Posterior vena cava (tissue), 2 donors: ENCODE data around the gene PLEKHH3. TPM values are rescaled to one million over a fixed set of nuclear protein-coding genes. Genes with fewer than 3 reads are reported as not detected.

Experiments used
- DNase-seq: peaks from one replicate; pipeline ENCODE4 v3.0.0-alpha.2; 2020; ENCODE audit warnings: low spot score
- intact Hi-C, 2 donors: fragments of 100-400 bp; cut with DNase I; formaldehyde crosslinking; loops; one replicate each; pipeline versions ENCODE4 v1.14.1 to v1.14.2; 2022 to 2023
- total RNA-seq, 2 donors: library from RNA; stranded (reverse); fragmentation: NEBNext Ultra II Directional; extraction: Animal tissue kit (Norgen Biotek cat#: 25700); gene quantifications; one replicate each; pipeline ENCODE4 v1.2.1, GENCODE V29; 2021
- donor health status: DM: yes; HTN: yes; CAD: no.
- donor health status: DM: yes; HTN: yes; CAD: no.

The PLEKHH3 gene
- total RNA-seq, 2 donors from 2014 or later, result 22.2 to 24.8 TPM

DNA sequence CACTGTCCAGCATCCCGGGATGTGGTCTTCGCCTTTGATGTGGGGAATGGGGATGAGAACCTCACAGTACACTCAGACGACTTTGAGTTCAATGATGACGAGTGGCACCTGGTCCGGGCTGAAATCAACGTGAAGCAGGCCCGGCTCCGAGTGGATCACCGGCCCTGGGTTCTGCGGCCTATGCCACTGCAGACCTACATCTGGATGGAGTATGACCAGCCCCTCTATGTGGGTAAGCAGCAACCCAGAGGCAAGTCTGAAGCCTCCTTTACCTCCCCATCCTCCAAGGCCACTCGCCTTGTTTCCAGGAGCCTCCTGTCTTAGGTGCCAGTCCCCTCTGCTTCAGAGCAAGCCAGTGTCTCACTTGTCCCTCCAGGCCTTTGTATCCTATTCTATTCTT lies 15.7 kb upstream of the PLEKHH3 start:
- DNase-seq, result no peak
- intact Hi-C loops, result no loop called here

DNA sequence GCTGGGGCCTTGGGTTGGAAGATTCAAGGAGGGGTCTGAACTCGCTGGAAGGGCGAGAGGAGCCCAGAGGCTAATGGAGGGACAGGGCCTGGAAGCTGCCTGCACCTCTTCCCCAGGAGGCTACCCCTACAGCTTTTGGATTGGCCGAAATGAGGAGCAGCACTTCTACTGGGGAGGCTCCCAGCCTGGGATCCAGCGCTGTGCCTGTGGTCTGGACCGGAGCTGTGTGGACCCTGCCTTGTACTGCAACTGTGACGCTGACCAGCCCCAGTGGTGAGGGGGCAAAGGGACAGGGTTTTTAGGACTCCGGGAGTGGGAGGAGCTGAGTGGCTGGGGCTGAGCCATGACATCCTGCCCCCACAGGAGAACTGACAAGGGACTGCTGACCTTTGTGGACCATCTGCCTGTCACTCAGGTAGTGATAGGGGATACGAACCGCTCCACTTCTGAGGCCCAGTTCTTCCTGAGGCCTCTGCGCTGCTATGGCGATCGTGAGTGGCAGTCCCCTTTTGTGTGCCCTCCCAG lies 14.3 kb upstream of the PLEKHH3 start:
- no peak for DNase-seq
- intact Hi-C loops, result no loop called here

DNA sequence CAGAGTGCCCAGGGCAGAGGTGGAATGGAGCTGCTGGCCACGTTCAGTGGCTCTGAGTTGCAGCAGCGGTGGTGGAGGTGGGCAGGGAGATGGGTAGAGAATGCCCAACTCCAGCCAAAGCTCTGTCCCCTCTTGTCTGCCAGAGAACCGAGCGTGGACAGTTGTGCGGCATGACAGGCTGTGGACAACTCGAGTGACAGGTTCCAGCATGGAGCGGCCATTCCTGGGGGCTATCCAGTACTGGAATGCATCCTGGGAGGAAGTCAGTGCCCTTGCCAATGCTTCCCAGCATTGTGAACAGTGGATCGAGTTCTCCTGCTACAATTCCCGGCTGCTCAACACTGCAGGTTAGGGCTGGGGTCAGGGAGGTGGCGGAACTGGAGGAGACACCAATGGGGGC lies 13.8 kb upstream of the PLEKHH3 start:
- no peak for DNase-seq
- intact Hi-C loops, result no loop called here

DNA sequence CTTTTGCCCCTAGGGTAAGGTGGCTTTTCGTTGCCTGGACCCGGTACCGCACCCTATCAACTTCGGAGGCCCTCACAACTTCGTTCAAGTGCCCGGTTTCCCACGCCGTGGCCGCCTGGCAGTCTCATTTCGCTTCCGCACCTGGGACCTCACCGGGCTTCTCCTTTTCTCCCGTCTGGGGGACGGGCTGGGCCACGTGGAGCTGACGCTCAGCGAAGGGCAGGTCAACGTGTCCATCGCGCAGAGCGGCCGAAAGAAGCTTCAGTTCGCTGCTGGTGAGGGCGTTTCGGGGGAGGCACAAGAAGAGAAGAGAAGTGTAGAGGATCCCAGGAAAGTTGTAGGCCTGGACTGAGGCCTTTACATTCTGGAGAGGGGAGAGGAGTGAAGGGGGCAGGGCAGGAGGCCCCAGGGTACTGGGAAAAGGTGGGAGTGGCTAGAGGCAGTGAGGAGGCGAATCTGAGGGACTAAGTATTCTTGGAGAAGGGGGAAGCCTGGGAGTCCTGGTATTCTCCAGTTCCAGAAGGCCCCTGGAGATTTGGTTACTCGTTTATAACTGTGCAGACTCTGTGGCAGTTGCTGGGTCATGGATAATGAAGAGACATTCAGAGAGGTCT lies 11.0 kb upstream of the PLEKHH3 start:
- intact Hi-C loops, result loop anchor here in 1 of 2 donors (10.0 kb wide), 2 partner anchors 113 to 223 kb away; partner anchors contain the start of gene PSMC3IP
- DNase-seq, result no peak

DNA sequence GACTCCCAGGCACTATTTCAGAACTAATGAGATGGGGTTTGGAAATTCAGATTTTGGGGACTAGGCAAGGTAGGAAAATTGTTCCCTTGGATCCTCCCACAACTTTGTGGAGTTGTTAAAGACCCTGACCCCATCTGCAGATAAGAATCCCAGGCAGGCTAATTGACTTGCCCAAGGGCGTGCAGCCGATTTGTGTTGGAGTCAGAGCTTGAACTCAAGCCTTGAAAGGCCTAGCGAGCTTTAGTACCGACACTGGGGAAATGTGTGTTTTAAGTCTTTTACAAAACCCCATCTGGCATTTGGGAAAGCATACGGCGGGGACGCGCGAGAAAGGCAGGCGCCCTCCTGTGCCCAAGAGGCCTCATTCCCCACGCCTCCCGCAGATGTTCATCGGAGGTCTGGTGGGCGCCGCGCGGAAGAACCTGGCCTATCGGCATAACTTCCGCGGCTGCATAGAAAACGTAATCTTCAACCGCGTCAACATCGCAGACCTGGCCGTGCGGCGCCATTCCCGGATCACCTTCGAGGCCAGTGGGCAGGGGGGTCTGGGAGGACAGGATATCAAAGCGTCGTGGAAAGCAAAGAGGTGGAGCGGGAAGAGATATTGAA lies 9.8 kb upstream of the PLEKHH3 start:
- intact Hi-C loops, result loop anchor here in 1 of 2 donors (10.0 kb wide), 2 partner anchors 112 to 222 kb away; partner anchors contain the start of gene PSMC3IP
- DNase-seq, result no peak

DNA sequence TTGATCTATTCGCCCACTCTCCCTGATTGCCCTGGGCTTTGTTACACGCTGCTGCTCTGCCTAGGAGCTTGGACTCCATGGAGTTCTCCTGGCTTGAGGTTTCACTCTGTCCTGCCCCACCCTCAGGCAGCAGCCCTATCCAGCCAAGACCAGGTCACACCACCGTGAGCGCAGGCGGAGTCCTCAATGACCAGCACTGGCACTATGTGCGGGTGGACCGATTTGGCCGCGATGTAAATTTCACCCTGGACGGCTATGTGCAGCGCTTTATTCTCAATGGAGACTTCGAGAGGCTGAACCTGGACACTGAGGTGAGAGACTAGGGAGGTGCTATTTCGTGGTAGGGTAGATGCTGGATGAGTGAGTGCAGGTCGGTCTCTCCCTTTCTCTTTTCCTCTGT lies 9.0 kb upstream of the PLEKHH3 start:
- intact Hi-C loops, result loop anchor here in 1 of 2 donors (10.0 kb wide), 2 partner anchors 111 to 221 kb away; partner anchors contain the start of gene PSMC3IP
- DNase-seq, result no peak

DNA sequence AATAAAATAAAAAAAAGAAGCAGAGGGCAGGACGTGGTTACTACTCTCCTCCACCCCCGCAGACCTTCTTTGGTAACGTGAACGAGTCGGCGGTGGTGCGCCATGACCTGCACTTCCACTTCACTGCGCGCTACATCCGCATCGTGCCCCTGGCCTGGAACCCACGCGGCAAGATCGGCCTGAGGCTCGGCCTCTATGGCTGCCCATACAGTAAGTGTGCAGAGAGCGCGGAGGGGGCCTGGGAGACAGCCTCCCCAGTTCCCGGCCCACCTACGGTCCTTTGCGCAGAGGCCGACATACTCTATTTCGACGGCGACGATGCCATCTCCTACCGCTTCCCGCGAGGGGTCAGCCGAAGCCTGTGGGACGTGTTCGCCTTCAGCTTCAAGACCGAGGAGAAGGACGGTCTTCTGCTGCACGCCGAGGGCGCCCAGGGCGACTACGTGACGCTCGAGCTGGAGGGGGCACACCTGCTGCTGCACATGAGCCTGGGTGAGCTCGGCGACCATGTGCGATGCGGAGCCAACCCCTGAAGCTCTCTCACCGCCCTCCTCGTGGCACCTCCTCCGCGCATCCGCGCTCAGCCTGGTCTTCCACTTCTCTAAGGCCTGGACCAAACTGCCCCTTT lies 8.2 kb upstream of the PLEKHH3 start:
- no peak for DNase-seq
- intact Hi-C loops, result loop anchor here (5.0 to 10.0 kb wide), 3 partner anchors 108 to 220 kb away; partner anchors contain the start of gene PSMC3IP (in 2 of the 2)

DNA sequence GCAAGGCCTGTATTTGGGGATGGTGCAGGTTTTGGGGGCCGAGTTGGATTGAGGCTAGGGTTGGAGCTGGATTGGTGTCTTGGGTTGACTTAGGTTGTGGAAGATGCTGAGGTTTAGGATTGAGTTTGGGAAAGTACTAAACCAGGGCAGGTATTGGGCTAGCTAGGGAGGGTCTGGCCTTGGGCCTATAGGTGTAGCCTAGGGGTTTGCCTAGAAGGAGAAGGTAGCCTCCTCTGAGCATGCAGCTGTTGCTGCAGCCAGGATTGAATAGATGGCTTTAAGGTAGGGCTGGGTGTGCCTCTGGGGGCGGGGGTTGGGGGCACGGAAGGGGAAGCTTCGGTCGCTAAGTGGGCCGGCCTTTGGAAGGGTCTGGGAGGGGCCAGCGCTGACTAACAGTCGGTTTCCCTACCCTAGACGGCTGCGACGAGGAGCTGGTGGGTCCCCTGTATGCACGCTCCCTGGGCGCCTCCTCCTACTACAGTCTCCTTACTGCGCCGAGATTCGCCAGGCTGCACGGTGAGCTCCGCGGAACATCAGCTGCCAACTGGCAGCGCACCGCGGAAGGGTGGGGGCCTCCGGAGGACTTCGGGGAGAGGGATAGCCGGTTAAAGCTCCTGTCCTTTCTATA lies 6.7 kb upstream of the PLEKHH3 start:
- peak; percentile 86 for DNase-seq
- intact Hi-C loops, result loop anchor here (5.0 to 10.0 kb wide), 3 partner anchors 106 to 219 kb away; partner anchors contain the start of gene PSMC3IP (in 2 of the 2)

DNA sequence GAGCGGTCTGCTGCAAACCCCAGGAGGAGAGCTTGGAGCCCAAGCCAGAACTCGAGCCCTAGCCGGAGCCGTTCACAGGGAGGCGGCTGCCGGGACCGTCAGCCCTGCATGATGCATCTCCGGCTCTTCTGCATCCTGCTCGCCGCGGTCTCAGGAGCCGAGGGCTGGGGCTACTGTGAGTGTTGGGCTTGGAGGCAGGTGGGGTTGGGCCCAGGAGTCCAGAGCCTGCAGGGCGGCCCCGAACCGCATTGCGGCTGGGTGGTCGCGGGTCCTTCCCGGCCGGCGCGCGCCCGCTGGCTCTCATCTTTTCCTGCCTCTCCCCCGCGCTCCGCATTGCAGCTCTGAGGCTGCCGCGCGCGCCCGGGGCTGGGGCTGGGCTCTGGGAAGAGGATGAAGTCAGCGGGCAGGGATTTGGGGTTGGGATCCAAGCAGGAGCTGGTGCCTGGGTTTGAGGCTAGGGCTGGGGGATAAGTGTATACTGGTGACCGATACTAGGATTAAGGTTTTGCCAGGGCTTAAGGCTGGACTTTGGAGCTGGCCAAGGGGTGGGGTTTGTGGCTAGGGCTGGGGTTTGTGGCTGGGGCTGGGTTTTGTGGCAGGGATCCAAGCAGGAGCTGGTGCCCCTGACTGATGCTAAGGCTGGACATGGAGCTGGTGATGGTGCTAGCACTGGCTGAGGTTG lies 6.1 kb upstream of the PLEKHH3 start:
- DNase-seq, result peak; percentile 89
- intact Hi-C loops, result loop anchor here (5.0 to 10.0 kb wide), 3 partner anchors 106 to 218 kb away; partner anchors contain the start of gene PSMC3IP (in 2 of the 2)

DNA sequence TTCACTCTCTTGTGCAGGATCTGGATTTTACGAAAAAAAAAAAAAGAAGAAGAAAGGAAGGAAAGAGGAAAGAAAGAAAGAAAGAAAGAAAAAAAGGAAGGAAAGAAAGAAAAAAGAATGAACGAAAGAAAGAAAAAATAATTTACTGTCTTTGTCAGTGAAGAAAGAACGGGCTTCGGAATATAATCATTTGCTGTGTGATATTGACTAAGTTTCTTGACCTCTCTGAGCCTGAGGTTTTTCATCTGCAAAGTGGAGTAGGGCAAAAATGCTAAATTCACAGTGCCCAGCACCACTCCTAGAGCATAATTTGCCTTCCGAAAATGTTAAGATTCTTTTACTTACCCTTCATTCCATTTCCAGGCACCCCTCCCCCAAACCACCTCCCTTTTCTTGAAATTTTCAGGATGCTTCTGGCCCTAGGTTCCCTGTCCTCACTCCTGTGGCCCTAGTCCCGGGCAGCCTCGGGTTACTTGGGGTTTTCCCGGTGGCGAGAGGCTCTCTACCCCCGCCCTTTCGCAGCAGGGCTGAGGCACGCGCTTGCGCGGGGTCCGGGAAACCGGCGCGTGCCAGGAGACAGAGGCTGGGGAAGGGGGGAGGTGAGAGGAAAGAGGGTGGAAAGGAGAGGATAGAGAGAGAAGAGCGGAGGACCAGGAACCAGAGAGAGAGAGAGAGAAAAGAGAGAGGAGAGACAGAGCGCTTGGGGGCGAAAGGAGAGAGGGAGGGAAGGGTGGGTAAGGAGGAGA lies 5.4 kb upstream of the PLEKHH3 start, which contains the start of gene CNTNAP1:
CNTNAP1 (plus strand) TSS at position 556 of the 746 bp plus-strand sequence. CDS start 299 bp downstream, outside the sequence.
- peak; percentile 90 for DNase-seq
- intact Hi-C loops, result loop anchor here (5.0 to 10.0 kb wide), 3 partner anchors 105 to 217 kb away; partner anchors contain the start of gene PSMC3IP (in 2 of the 2)

DNA sequence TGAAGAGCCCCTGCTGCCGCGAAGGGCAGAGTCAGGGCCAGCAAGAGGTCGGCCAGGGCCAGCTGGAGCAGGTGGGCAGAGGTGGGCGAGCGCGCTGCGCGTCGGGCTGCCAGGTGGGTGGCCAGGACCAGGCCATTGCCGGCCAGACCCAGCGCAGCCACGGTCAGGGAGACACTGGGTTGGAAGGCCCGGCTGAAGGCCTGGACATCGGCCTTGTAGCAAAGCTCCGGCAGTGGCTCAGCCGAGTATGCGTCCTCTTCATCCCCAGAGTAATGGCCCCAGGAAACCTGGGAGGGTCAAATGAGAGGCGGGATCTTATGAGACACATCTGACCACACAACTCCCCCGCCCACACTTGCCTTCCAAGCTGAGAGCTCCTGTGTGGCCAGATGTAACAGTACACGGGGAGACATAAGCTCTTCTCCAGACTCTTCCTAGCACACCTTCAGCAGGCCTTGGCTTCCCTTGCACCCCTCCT lies 3.6 kb upstream of the PLEKHH3 start:
- DNase-seq, result no peak
- intact Hi-C loops, result loop anchor here (5.0 to 10.0 kb wide), 3 partner anchors 103 to 216 kb away; partner anchors contain the start of gene PSMC3IP (in 2 of the 2)

DNA sequence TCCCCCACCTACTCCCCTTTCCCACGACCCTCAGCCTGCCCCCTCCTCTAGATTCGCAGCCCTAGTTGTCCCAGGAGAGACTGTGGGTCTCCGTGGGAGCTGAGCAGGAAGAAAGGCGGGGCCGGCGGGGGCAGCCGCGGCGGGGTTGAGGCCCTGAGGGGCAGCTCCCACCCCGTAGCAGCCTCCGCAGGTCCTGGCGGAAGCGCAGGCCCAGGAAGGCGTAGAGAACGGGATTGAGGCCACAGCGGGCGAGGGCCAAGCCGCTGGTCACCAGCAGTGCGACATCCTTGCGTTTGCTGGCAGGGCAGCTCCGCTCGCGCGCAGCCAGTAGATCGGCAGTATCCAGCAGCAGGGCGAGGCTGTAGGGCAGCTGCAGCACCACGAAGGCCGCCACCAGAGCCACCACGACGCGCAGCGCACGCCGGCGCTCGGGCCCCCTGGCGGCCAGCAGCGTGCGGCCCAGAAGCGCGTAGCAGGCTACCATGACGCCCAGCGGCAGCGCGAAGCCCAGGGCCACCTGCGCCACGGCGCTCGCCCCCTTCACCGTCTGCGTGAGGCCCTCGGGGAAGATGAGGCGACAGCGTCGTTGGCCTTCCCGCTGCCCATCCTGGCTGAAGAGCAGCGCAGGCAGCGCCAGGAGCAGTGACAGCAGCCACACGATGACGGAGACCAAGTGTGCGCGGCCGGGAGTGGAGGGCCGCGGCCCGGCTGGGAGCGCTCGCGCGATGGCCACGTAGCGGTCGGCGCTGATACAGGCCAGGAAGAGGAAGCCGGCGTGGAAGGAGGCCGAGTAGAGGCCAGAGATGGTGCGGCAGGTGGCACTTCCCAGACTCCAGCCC lies 2.9 kb upstream of the PLEKHH3 start:
- intact Hi-C loops, result loop anchor here (5.0 to 10.0 kb wide), 4 partner anchors 65 to 215 kb away; partner anchors contain the start of gene PSMC3IP (in 2 of the 2)

DNA sequence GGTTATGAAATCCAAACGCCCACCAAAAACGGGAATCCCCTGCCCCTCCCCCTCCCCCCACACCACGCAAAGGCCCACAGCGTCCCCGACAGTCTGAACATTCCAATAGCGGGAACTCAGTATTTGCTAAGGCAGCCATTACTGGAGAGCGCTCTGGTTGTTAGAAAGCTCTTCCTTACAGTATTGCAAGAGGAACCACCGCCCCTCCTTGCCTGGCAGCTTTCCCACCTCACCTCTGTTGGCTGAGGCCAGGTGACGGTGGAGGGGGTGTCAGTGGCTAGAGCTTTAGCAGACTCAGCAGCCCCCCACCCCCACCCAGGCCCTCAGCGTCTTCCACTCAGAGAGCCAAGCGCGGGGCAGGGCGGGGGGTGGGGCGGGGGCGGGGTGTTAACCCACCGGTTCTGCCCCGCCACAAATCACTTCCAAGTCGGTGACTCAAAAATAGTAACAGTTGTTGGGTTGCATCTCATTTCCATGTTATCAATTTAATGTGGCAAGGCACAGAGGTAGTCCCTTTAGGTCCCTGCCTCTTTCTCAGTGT lies 2.2 kb upstream of the PLEKHH3 start:
- DNase-seq, result no peak
- intact Hi-C loops, result loop anchor here in 1 of 2 donors (10.0 kb wide), 1 partner anchor 64 kb away; no protein-coding TSS in a partner anchor

More for the DNA sequence above, 2.9 kb upstream of the PLEKHH3 start:
- peak; percentile 93 for DNase-seq

DNA sequence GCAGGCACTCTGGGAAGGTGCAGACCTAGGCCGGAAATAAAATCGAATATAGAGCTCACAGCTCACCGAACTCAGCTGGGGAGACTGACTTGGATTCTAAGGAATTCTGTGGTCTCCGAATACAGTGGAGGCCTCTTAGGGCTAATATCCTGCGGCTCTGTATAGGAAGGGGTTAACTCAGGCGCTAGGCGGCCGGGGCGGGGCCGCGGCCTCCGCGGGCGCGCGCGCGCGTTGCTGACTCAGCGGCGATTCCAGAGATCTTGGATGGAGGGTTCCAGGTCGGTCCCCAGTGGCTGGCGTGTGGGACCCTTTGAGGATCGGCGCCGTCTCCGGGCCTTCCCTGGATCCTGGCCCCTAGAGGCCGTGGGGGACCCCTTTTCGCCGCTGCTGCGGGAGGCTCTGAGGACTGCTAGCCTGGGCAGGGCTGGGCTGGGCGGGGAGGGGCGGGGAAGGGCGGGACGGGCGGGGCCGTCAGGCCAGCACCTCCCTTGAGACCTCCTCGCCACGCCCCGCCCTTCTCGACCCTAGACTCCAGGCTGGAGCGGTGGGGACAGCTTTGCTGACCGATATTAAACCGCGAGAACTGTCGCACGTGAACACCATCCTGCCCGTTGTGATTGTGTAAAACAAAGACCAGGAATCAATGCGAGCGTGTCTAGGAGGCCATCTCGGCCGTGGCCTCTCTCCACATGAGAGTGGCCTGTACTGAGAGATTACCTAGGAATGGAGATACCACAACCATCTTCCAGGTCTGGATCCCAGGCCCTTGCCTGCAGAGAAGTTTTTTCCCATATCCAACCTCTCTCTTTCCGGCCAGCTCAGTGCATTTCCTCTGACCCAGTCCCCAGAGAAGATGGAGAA lies 1.4 kb upstream of the PLEKHH3 start:
- intact Hi-C loops, result loop anchor here in 1 of 2 donors (10.0 kb wide), 1 partner anchor 63 kb away; no protein-coding TSS in a partner anchor
- peak; percentile 96 for DNase-seq
